Suprapubic skin (tissue), 3 donors: ENCODE measurements around the gene THRB.

ENCODE experiments used
- CTCF ChIP-seq, 2 donors: fragments of 200-600 bp in 1 of 2; fragments of 450-650 bp in 1 of 2; sonication (generic) in 1 of 2; IDR thresholded peaks; one replicate each; pipeline ENCODE4 v1.5.1; 2016 to 2019; ENCODE audit warnings: antibody characterized with exemption in 2 of 2, mild to moderate bottlenecking in 1 of 2, moderate library complexity in 1 of 2
- POLR2A ChIP-seq, 2 donors: fragments of 450-650 bp; IDR thresholded peaks; one replicate each; pipeline ENCODE4 v1.6.1; 2017; ENCODE audit warnings: antibody characterized with exemption in 2 of 2, mild to moderate bottlenecking in 2 of 2, moderate library complexity in 2 of 2

GRCh38 chr3:24100696-24101402, 393.8 kb downstream of the THRB start:
- TF ChIP-seq CTCF (IDR thresholded peaks at IDR 0.05) = no peak
- TF ChIP-seq POLR2A (IDR thresholded peaks at IDR 0.05) = no peak
